ENCODE measurements around the gene ENAM. TPM values are rescaled to one million over a fixed set of nuclear protein-coding genes. Genes with fewer than 3 reads are reported as not detected.

Gene ENAM
- total and polyA plus RNA-seq, 9 of the 15 experiments (the other 6 are each of a cell fraction or from before 2014, with no cell fraction given), result 0.04 to 0.09 (median 0.04) TPM; not detected in 6

- TF ChIP-seq, protein P1, sequence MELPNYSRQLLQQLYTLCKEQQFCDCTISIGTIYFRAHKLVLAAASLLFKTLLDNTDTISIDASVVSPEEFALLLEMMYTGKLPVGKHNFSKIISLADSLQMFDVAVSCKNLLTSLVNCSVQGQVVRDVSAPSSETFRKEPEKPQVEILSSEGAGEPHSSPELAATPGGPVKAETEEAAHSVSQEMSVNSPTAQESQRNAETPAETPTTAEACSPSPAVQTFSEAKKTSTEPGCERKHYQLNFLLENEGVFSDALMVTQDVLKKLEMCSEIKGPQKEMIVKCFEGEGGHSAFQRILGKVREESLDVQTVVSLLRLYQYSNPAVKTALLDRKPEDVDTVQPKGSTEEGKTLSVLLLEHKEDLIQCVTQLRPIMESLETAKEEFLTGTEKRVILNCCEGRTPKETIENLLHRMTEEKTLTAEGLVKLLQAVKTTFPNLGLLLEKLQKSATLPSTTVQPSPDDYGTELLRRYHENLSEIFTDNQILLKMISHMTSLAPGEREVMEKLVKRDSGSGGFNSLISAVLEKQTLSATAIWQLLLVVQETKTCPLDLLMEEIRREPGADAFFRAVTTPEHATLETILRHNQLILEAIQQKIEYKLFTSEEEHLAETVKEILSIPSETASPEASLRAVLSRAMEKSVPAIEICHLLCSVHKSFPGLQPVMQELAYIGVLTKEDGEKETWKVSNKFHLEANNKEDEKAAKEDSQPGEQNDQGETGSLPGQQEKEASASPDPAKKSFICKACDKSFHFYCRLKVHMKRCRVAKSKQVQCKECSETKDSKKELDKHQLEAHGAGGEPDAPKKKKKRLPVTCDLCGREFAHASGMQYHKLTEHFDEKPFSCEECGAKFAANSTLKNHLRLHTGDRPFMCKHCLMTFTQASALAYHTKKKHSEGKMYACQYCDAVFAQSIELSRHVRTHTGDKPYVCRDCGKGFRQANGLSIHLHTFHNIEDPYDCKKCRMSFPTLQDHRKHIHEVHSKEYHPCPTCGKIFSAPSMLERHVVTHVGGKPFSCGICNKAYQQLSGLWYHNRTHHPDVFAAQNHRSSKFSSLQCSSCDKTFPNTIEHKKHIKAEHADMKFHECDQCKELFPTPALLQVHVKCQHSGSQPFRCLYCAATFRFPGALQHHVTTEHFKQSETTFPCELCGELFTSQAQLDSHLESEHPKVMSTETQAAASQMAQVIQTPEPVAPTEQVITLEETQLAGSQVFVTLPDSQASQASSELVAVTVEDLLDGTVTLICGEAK (IDR thresholded peaks at IDR 0.05), result peak; percentile 100
- TF ChIP-seq, protein P1 (CRISPR knock-in tag; IDR thresholded peaks at IDR 0.05), result no peak
- TF ChIP-seq MTA2 (IDR thresholded peaks at IDR 0.05; ENCODE audit: low read depth) (no peak), U2AF1 (optimal IDR thresholded peaks at IDR 0.05; ENCODE audit: low read depth, low read length) (no peak), ZNF263 (CRISPR knock-in tag; IDR thresholded peaks at IDR 0.05; ENCODE audit: borderline replicate concordance) (no peak), NR0B1 (IDR thresholded peaks at IDR 0.05; ENCODE audit: partially characterized antibody) (no peak), BRCA1 (IDR thresholded peaks at IDR 0.05) (no peak), BRCA1 (CRISPR knock-in tag; IDR thresholded peaks at IDR 0.05) (no peak), ZNF165 (CRISPR knock-in tag; IDR thresholded peaks at IDR 0.05; ENCODE audit: borderline replicate concordance) (no peak), BRD9 (IDR thresholded peaks at IDR 0.05; ENCODE audit: low read depth, partially characterized antibody) (peak; percentile 53), TAF15 (IDR thresholded peaks at IDR 0.05; ENCODE audit: low read depth, low read length) (no peak), ZKSCAN1 (IDR thresholded peaks at IDR 0.05; ENCODE audit: low read depth, low read length) (no peak; the same call in none of the 2 replicates), MED1 (CRISPR knock-in tag; IDR thresholded peaks at IDR 0.05; ENCODE audit: borderline replicate concordance) (no peak), CREM (IDR thresholded peaks at IDR 0.05; ENCODE audit: low read depth) (peak; percentile 85)
- TF ChIP-seq, protein P2, sequence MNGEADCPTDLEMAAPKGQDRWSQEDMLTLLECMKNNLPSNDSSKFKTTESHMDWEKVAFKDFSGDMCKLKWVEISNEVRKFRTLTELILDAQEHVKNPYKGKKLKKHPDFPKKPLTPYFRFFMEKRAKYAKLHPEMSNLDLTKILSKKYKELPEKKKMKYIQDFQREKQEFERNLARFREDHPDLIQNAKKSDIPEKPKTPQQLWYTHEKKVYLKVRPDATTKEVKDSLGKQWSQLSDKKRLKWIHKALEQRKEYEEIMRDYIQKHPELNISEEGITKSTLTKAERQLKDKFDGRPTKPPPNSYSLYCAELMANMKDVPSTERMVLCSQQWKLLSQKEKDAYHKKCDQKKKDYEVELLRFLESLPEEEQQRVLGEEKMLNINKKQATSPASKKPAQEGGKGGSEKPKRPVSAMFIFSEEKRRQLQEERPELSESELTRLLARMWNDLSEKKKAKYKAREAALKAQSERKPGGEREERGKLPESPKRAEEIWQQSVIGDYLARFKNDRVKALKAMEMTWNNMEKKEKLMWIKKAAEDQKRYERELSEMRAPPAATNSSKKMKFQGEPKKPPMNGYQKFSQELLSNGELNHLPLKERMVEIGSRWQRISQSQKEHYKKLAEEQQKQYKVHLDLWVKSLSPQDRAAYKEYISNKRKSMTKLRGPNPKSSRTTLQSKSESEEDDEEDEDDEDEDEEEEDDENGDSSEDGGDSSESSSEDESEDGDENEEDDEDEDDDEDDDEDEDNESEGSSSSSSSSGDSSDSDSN (IDR thresholded peaks at IDR 0.05; ENCODE audit: borderline replicate concordance in 1 of 2, low read depth in 2 of 2, low read length in 2 of 2), result peak; percentile 84 to 98; a peak in 3 of 4 replicates
These were observed 59.6 kb downstream of the ENAM start, which contains the start of gene UTP3 (continued) for GRCh38 chr4:70687821-70688794.

All from K562 (cell line).